ENCODE measurements around the gene ATP5PD. TPM values are rescaled to one million over a fixed set of nuclear protein-coding genes. Genes with fewer than 3 reads are reported as not detected.
A peak's percentile ranks its signal among the peaks of the same experiment; 100 is the strongest.
"Not testable (repeated sequence)": the region's sequence is repeated elsewhere in the genome, so short reads cannot be mapped to it uniquely, and the experiment has no call there.

The ATP5PD gene
- total RNA-seq, 1 donor from 2014 or later: 155 TPM

DNA sequence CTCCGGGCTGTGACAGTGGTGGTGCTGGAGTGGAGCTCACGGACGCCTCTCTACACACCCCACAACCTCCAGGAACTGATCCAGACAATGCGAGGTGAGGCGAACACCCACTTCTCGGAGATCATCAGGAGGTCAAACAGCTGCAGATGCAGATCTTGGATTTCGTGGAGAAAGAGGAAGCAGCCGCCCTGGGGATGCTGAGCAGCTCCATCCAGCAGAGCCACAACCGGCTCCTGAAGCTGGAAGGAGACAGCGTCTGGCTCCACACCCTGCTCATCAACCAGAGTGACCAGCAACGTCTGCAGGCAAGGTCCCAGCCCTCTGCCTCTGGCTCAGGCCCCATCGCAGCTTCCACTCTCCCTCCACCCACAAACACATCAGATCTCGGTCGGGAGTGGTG lies 27.8 kb upstream of the ATP5PD start:
- peaks cover 28% of the 10 kb centered on the region for H3K4me1 ChIP-seq
- no peaks in the 10 kb centered on the region for H3K36me3 ChIP-seq
- no peak overlapping the region for H3K4me3 ChIP-seq
- H3K27me3 ChIP-seq: no peaks in the 10 kb centered on the region
- no peak for ATAC-seq
- H3K27ac ChIP-seq: no peak overlapping the region
- no peak for DNase-seq
- H3K9me3 ChIP-seq: no peaks in the 10 kb centered on the region
- TF ChIP-seq, protein P1, sequence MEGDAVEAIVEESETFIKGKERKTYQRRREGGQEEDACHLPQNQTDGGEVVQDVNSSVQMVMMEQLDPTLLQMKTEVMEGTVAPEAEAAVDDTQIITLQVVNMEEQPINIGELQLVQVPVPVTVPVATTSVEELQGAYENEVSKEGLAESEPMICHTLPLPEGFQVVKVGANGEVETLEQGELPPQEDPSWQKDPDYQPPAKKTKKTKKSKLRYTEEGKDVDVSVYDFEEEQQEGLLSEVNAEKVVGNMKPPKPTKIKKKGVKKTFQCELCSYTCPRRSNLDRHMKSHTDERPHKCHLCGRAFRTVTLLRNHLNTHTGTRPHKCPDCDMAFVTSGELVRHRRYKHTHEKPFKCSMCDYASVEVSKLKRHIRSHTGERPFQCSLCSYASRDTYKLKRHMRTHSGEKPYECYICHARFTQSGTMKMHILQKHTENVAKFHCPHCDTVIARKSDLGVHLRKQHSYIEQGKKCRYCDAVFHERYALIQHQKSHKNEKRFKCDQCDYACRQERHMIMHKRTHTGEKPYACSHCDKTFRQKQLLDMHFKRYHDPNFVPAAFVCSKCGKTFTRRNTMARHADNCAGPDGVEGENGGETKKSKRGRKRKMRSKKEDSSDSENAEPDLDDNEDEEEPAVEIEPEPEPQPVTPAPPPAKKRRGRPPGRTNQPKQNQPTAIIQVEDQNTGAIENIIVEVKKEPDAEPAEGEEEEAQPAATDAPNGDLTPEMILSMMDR (IDR thresholded peaks at IDR 0.05): no peak
- intact Hi-C loops (cut with DNase I): no loop called here

DNA sequence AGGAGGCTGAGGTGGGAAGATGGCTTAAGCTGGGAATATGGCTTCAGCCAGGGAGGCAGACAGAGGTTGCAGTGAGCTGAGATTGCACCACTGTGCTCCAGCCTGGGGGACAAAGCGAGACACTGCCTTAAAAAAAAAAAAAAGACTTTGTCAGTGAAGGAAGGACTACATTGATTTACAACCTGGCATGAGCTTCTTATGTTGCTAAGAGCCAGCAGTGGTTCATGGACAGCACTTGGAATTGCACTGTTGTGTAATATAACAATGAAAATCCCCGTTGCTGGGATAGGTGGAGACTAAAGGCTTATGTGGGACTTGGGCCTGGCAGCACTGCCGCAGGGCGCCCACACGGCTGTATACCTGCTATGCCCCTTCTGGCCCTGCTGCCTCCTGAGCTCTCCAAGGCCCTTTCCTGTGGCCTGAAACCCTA lies 26.9 kb upstream of the ATP5PD start:
- Histone ChIP-seq H3K27me3 (no peaks in the 10 kb centered on the region), H3K4me1 (peaks cover 19% of the 10 kb centered on the region), H3K4me3 (no peak overlapping the region), H3K9me3 (no peaks in the 10 kb centered on the region), H3K27ac (no peak overlapping the region), H3K36me3 (no peaks in the 10 kb centered on the region)
- TF ChIP-seq, protein P1 (IDR thresholded peaks at IDR 0.05): no peak
- DNase-seq (no peak), ATAC-seq (no peak)
- intact Hi-C loops (cut with DNase I): no loop called here

DNA sequence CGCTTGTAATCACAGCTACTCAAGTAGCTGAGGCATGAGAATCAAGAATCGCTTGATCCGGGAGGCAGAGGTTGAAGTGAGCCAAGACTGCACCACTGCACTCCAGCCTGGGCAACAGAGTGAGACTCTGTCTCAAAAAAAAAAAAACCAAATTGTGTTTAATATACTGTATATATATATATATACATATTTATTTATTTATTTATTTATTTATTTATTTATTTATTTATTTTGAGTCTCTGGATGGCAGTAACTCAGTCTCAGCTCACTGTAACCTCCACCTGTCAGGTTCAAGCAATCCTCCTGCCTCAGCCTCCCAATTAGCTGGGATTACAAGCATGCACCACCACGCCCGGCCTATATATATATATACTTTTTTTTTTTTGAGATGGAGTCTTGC lies 26.1 kb upstream of the ATP5PD start:
- DNase-seq; H3K9me3 ChIP-seq; H3K27me3 ChIP-seq; H3K4me3 ChIP-seq; H3K27ac ChIP-seq; H3K36me3 ChIP-seq; ATAC-seq; intact Hi-C loops (cut with DNase I): not testable (repeated sequence)
- peaks cover 12% of the 10 kb centered on the region for H3K4me1 ChIP-seq

DNA sequence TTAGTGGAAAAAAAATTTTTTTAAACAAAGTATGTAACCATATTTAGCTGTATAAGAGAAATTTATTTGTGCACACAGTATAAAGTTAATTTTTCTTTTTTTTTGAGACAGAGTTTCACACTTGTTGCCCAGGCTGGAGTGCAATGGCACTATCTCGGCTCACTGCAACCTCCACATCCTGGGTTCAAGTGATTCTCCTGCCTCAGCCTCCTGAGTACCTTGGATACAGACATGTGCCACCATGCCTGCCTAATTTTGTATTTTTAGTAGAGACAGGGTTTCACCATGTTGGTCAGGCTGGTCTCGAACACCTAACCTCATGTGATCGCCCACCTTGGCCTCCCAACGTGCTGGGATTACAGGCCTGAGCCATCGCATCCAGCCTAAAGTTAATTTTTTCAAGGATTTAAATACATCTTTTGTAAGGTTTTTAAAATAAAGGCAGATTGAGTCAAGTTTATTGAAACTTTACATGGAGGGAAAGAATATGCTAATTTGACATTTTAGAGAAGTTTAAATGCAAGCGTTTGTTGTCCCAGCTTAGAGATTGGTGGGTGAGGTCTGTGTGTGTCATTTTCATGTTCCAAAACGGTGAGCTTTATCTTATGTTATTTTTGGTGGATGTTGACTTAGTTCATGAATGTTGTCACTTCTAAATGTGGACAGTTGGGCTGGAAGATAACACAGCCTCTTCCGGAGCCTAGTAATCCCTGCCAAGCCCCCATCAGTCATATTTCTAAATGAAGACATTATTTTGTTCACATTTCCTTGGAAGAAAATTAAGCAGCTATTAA lies 24.9 kb upstream of the ATP5PD start:
- H3K4me1 ChIP-seq; H3K36me3 ChIP-seq; DNase-seq; ATAC-seq; H3K4me3 ChIP-seq; H3K27ac ChIP-seq; H3K9me3 ChIP-seq; intact Hi-C loops (cut with DNase I); H3K27me3 ChIP-seq: not testable (repeated sequence)

DNA sequence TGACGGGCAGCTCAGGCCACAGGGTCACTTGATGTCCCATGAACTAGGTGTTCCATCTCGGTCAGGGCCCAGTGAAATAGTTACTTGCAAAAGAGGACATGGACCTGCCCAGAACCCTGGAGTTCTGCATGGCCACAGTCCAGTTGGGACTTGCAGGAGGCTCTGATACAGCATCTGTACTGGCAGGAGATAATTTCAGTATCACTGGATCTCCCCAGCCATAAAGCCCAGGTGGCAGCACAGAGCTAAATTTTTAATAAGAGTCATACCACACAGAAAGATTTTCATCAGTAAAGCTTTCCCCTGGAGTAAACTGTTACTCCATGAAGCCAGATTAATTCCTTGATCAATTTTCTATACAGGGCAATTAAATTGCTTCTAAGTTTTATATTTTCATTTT lies 23.0 kb upstream of the ATP5PD start:
- TF ChIP-seq, protein P1 (IDR thresholded peaks at IDR 0.05): peak; percentile 40
- Histone ChIP-seq H3K9me3 (no peaks in the 10 kb centered on the region), H3K27ac (no peak overlapping the region), H3K36me3 (no peaks in the 10 kb centered on the region), H3K4me3 (no peak overlapping the region), H3K27me3 (no peaks in the 10 kb centered on the region), H3K4me1 (no peaks in the 10 kb centered on the region)
- intact Hi-C loops (cut with DNase I): loop anchor here (10.0 kb wide), 1 partner anchor 105 kb away; no protein-coding TSS in a partner anchor
- peak; percentile 70 for ATAC-seq
- no peak for DNase-seq

DNA sequence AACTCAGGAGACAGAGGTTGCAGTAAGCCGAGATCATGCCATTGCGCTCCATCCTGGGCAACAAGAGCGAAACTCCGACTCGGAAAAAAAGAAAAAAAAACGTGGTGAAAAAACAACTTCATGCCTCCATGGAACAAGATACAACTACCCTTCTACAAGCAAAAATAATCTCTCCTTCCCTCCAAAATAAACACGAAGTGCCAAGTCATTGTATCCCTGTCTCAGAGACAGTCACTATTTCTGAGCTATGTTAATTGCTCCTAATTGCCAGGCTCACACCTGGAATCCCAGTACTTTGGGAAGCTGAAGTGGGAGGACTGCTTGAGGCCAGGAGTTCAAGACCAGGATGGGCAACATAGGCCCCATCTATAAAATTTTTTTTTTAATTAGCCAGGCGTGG lies 22.0 kb upstream of the ATP5PD start:
- intact Hi-C loops (cut with DNase I): loop anchor here (10.0 kb wide), 1 partner anchor 106 kb away; no protein-coding TSS in a partner anchor
- DNase-seq (no peak), ATAC-seq (no peak)
- Histone ChIP-seq H3K36me3 (peaks cover 10% of the 10 kb centered on the region), H3K4me3 (no peak overlapping the region), H3K9me3 (no peaks in the 10 kb centered on the region), H3K4me1 (no peaks in the 10 kb centered on the region), H3K27ac (no peak overlapping the region), H3K27me3 (no peaks in the 10 kb centered on the region)
- TF ChIP-seq, protein P1 (IDR thresholded peaks at IDR 0.05): no peak
